PC-3 (cell line): ENCODE data around the gene GEN1.

Source experiments
- CTCF ChIP-seq: fragments of 300-600 bp; sonication (generic); conservative IDR thresholded peaks from 2 replicates; pipeline ENCODE4 v1.5.1; 2017; ENCODE audit warnings: antibody characterized with exemption, low read depth, mild to moderate bottlenecking, low read length
- EZH2 ChIP-seq: fragments of 300-600 bp; sonication (generic); IDR thresholded peaks from one replicate; pipeline ENCODE4 v1.6.1; 2017; ENCODE audit warnings: antibody characterized with exemption, mild to moderate bottlenecking, low read length; ENCODE audit not compliant: unreplicated experiment

- TF ChIP-seq CTCF: no peak
- TF ChIP-seq EZH2: no peak
Measured at GRCh38 chr2:17827316-17827715, 73.4 kb downstream of the GEN1 start.
